Endothelial cell of umbilical vein (primary cell): ENCODE data around the gene HSBP1.

Source experiments
- EZH2 ChIP-seq: IDR thresholded peaks from 2 replicates; pipeline ENCODE4 v1.6.1; 2012; ENCODE audit warnings: borderline replicate concordance, low read depth, mild to moderate bottlenecking, moderate library complexity, low read length, inconsistent platforms; ENCODE audit not compliant: severe bottlenecking
- TF ChIP-seq, protein P1 (sequence below), 2 donors: IDR thresholded peaks; 1 replicate in 1 of 2; 2 replicates in 1 of 2; pipeline ENCODE4 v1.5.1; 2011; ENCODE audit warnings: low read length in 2 of 2, mild to moderate bottlenecking in 2 of 2, moderate library complexity in 2 of 2, control low read depth in 1 of 2, inconsistent platforms in 1 of 2, low read depth in 1 of 2; ENCODE audit not compliant: insufficient read depth in 1 of 2; ENCODE audit errors: extremely low read depth in 1 of 2

DNA sequence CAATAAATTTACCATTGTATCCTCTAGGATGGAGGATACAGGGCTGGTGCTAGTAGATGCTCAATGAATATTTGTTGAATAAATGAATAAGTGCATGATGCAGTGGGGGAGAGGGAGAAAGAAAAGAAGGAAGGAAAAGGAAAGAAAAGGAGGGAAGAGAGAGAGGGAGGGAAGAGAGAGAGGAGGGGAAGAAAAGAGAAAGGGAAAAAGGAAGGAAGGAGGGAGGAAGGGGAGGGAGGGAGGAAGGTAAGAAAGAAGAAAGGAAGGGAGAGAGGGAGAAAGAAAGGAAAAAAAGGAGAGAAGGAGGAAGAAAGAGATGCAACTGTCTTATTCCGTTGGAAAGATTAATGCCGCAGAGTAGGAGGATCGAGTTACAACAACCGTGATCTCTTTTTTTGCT lies 30.4 kb downstream of the HSBP1 start:
- TF ChIP-seq, protein P1, sequence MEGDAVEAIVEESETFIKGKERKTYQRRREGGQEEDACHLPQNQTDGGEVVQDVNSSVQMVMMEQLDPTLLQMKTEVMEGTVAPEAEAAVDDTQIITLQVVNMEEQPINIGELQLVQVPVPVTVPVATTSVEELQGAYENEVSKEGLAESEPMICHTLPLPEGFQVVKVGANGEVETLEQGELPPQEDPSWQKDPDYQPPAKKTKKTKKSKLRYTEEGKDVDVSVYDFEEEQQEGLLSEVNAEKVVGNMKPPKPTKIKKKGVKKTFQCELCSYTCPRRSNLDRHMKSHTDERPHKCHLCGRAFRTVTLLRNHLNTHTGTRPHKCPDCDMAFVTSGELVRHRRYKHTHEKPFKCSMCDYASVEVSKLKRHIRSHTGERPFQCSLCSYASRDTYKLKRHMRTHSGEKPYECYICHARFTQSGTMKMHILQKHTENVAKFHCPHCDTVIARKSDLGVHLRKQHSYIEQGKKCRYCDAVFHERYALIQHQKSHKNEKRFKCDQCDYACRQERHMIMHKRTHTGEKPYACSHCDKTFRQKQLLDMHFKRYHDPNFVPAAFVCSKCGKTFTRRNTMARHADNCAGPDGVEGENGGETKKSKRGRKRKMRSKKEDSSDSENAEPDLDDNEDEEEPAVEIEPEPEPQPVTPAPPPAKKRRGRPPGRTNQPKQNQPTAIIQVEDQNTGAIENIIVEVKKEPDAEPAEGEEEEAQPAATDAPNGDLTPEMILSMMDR (IDR thresholded peaks at IDR 0.05; ENCODE audit: extremely low read depth in 1 of 2, insufficient read depth in 1 of 2, low read depth in 1 of 2, low read length in 2 of 2): no peak
- TF ChIP-seq EZH2: no peak
